Measurements from ENCODE around the gene PIP4K2A.

DNA sequence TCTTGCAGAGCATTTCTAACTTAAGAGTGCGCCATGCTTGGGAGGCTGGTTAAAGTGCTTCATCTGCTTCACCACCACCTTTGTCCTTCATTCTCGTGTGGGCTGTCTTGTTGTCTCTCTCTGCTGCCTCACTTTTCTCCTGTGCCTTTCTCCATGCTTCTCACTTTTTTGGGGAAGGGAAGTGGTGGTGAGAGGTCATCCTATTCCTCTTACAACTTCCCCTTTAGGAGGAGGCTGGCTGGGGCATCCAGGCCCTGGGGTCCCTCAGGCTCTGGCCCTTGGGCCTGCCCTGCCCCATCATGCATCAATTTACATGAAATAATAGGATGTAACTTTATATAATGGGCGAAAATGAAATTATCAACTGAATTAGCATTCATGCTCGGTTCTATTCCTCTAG, 39.9 kb upstream of the PIP4K2A start:
- TF ChIP-seq, protein P1, sequence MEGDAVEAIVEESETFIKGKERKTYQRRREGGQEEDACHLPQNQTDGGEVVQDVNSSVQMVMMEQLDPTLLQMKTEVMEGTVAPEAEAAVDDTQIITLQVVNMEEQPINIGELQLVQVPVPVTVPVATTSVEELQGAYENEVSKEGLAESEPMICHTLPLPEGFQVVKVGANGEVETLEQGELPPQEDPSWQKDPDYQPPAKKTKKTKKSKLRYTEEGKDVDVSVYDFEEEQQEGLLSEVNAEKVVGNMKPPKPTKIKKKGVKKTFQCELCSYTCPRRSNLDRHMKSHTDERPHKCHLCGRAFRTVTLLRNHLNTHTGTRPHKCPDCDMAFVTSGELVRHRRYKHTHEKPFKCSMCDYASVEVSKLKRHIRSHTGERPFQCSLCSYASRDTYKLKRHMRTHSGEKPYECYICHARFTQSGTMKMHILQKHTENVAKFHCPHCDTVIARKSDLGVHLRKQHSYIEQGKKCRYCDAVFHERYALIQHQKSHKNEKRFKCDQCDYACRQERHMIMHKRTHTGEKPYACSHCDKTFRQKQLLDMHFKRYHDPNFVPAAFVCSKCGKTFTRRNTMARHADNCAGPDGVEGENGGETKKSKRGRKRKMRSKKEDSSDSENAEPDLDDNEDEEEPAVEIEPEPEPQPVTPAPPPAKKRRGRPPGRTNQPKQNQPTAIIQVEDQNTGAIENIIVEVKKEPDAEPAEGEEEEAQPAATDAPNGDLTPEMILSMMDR (IDR thresholded peaks at IDR 0.05): no peak
- no peak for TF ChIP-seq POLR2A (IDR thresholded peaks at IDR 0.05)
